Dendritic cell treated with granulocyte-macrophage colony-stimulating factor and Interleukin-4, amounts not matched to agents 40 ng/mL and 50 ng/mL, for 4 days (primary cell): ENCODE results near the gene SDR42E1.

Experiments used
- H3K27ac Mint-ChIP-seq: one replicate; pipeline ENCODE4 v1.8.0; 2022; ENCODE audit warnings: mild to moderate bottlenecking, mixed read lengths
- H3K27me3 Mint-ChIP-seq: one replicate; pipeline ENCODE4 v1.8.0; 2022; ENCODE audit warnings: mild to moderate bottlenecking, mixed read lengths
- H3K36me3 Mint-ChIP-seq: one replicate; pipeline ENCODE4 v1.8.0; 2022; ENCODE audit warnings: low read depth, mixed read lengths
- H3K4me1 Mint-ChIP-seq: one replicate; pipeline ENCODE4 v1.8.0; 2022; ENCODE audit warnings: low read depth, mixed read lengths
- H3K4me3 Mint-ChIP-seq: one replicate; pipeline ENCODE4 v1.8.0; 2022; ENCODE audit warnings: mild to moderate bottlenecking, moderate library complexity, mixed read lengths
- H3K9me3 Mint-ChIP-seq: one replicate; pipeline ENCODE4 v1.8.0; 2022; ENCODE audit warnings: mixed read lengths
- intact Hi-C: fragments of 100-400 bp; cut with micrococcal nuclease; formaldehyde crosslinking; loops from one replicate; pipeline ENCODE4 v1.15.0; 2022

The SDR42E1 gene

DNA sequence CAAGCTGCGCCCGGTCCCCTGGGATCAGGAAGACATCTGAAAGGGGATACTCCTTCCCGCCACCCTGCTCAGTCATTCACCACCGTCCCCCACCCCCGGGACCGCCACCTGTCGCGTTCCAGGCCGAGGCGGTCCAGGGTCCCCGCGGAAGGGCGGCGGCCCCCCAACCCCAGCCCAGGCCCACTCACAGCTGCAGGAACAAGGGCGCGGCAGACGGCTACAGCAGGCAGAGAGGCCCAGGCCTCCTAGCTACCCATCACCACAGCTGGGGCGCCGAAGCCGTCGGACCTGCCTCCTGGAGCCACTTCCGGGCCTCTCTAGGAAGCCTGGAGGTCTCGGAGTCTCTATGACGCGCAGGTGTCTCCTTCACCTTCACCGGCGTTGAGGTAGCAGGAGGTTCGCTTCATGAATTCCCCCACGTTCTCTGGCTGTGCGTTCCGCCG is at the start of gene SDR42E1:
Gene SDR42E1, minus strand, starts transcription at position 272 of the 443 bp plus-strand sequence. CDS start 10,612 bp downstream, outside the sequence.
- peak within 1 kb of the TSS; percentile 39 for H3K4me3 Mint-ChIP-seq
- peaks cover 52% of the 10 kb centered on the region for H3K9me3 Mint-ChIP-seq
- intact Hi-C loops = no loop called here
- peaks cover 9% of the 10 kb centered on the region for H3K4me1 Mint-ChIP-seq
- peaks cover 24% of the 10 kb centered on the region for H3K27me3 Mint-ChIP-seq
- H3K36me3 Mint-ChIP-seq = no peaks in the 10 kb centered on the region
- H3K27ac Mint-ChIP-seq = no peak within 1 kb of the TSS

GRCh38 chr16:82059983-82060421 is 48.7 kb upstream of the SDR42E1 start:
- Mint-ChIP-seq H3K4me1 (no peaks in the 10 kb centered on the region), H3K4me3 (no peak overlapping the region), H3K27ac (no peak overlapping the region), H3K9me3 (no peaks in the 10 kb centered on the region), H3K36me3 (no peaks in the 10 kb centered on the region), H3K27me3 (peaks cover 3% of the 10 kb centered on the region)
- intact Hi-C loops = no loop called here

- Mint-ChIP-seq H3K27ac (no peak overlapping the region), H3K9me3 (no peaks in the 10 kb centered on the region), H3K4me1 (no peaks in the 10 kb centered on the region), H3K4me3 (no peak overlapping the region), H3K27me3 (peaks cover 3% of the 10 kb centered on the region), H3K36me3 (no peaks in the 10 kb centered on the region)
- intact Hi-C loops = no loop called here
These were observed 48.1 kb upstream of the SDR42E1 start for GRCh38 chr16:82059161-82059982.

DNA sequence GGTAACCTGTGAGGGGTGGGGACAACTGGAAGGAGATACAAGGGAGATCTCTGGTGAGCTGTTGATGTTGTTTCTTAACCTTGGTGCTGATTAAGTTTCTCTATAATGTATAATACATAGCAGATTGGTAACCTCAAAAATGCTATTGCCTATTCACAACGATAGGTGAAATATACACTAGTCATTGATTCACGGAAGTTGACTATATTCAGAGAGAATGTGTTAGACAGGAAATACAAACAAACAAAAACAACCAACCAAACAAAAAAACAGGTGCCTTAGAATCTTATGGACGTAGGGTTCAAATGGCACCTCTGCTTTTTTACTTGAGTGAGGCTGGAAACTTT is 45.3 kb upstream of the SDR42E1 start:
- no peaks in the 10 kb centered on the region for H3K36me3 Mint-ChIP-seq
- intact Hi-C loops = no loop called here

DNA sequence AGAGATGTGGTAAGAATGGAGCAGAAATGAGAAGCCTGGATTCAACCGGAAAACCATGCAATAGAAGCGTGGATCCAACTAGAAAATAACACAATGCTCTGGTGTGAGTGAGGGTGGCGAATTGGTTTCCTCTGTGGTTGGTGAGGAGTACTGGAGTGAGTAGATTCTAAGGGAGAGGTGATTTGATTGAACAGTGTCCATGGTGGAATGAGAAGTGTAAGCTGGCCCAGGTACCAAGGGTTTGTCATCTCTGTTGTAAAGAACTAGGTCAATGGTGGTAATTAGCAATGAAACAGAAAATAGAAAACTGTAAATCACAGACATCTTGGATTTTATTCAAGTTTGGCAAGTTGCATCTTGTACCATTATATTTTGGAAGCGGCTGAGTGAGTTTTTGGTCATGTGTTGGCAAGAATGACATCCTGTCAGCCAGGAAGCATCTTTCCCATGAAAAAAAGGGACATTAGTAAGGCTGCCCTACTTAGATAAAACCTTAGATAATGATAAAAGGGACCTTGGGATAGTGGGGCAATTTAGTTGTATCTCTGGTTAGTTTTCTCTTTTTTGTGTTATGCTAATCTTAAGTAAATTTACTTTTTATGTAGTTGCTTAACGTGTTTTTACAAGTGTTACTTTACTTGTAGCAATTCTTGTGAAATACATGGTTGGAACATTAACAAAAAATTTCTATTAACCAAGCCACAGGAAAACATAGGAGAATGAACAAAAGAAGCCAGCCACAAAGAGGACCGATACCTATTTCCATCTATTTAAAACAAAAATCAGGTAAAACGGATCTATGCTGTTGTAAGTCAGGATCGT is 44.7 kb upstream of the SDR42E1 start:
- H3K36me3 Mint-ChIP-seq = no peaks in the 10 kb centered on the region
- peaks cover 5% of the 10 kb centered on the region for H3K27me3 Mint-ChIP-seq
- H3K27ac Mint-ChIP-seq = no peak overlapping the region
- H3K4me1 Mint-ChIP-seq = no peaks in the 10 kb centered on the region
- intact Hi-C loops = no loop called here
- no peak overlapping the region for H3K4me3 Mint-ChIP-seq
- H3K9me3 Mint-ChIP-seq = no peaks in the 10 kb centered on the region

More for the DNA sequence above, 45.3 kb upstream of the SDR42E1 start:
- H3K27me3 Mint-ChIP-seq = peaks cover 5% of the 10 kb centered on the region
- no peak overlapping the region for H3K4me3 Mint-ChIP-seq
- no peaks in the 10 kb centered on the region for H3K9me3 Mint-ChIP-seq
- H3K4me1 Mint-ChIP-seq = no peaks in the 10 kb centered on the region
- no peak overlapping the region for H3K27ac Mint-ChIP-seq

DNA sequence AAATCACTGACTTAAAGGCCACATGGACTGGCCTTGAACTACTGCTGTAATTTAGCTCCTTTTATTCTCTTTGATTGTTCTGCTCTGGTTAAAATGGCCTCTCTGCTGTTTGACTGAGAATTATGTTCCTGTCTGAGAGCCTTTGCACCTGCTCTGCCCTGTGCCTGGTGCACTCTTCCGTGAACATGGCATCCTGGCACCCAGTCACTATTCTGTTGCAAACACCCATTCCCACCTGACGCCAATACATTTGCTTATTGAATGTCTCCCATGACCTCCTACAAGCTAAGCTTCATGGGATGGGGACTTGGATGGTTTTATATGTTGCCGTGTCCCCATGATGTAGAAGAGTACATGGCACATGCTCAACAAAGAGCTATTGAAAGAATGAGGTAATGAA is 43.8 kb upstream of the SDR42E1 start:
- Mint-ChIP-seq H3K9me3 (no peaks in the 10 kb centered on the region), H3K4me3 (no peak overlapping the region), H3K27ac (no peak overlapping the region), H3K27me3 (peaks cover 10% of the 10 kb centered on the region), H3K4me1 (no peaks in the 10 kb centered on the region), H3K36me3 (no peaks in the 10 kb centered on the region)
- intact Hi-C loops = no loop called here

DNA sequence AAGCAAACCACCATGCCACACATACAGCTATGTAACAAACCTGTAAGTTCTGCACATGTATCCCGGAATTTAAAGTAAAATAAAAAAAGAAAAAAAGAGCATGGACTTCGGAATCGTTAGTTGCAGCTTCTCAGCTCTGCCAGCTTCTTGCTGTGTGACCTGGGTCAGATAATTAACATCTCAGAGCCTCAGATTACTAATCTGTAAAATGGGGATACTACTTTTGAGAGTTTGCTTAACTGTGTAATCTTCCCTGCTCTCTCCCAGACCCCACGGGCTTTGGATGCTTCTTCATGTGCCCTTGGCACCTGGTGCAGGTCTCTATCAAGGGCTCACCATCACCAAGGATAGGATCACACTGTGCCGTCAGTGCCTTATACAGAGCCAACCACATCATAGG is 40.4 kb upstream of the SDR42E1 start:
- intact Hi-C loops = no loop called here
- Mint-ChIP-seq H3K4me3 (no peak overlapping the region), H3K4me1 (no peaks in the 10 kb centered on the region), H3K36me3 (no peaks in the 10 kb centered on the region), H3K27me3 (peaks cover 13% of the 10 kb centered on the region), H3K27ac (no peak overlapping the region), H3K9me3 (no peaks in the 10 kb centered on the region)

GRCh38 chr16:82050909-82051357 is 39.7 kb upstream of the SDR42E1 start:
- Mint-ChIP-seq H3K36me3 (no peaks in the 10 kb centered on the region), H3K4me3 (no peak overlapping the region), H3K27me3 (peaks cover 13% of the 10 kb centered on the region), H3K27ac (no peak overlapping the region), H3K4me1 (no peaks in the 10 kb centered on the region), H3K9me3 (no peaks in the 10 kb centered on the region)
- intact Hi-C loops = no loop called here

GRCh38 chr16:82050506-82050905 is 39.2 kb upstream of the SDR42E1 start:
- Mint-ChIP-seq H3K27ac (no peak overlapping the region), H3K4me3 (no peak overlapping the region), H3K27me3 (peaks cover 11% of the 10 kb centered on the region), H3K36me3 (no peaks in the 10 kb centered on the region), H3K4me1 (no peaks in the 10 kb centered on the region), H3K9me3 (no peaks in the 10 kb centered on the region)
- intact Hi-C loops = no loop called here

- Mint-ChIP-seq H3K9me3 (no peaks in the 10 kb centered on the region), H3K36me3 (no peaks in the 10 kb centered on the region), H3K27ac (no peak overlapping the region), H3K27me3 (peaks cover 11% of the 10 kb centered on the region), H3K4me1 (no peaks in the 10 kb centered on the region), H3K4me3 (no peak overlapping the region)
- intact Hi-C loops = no loop called here
These were observed 38.2 kb upstream of the SDR42E1 start for GRCh38 chr16:82049484-82049883.

DNA sequence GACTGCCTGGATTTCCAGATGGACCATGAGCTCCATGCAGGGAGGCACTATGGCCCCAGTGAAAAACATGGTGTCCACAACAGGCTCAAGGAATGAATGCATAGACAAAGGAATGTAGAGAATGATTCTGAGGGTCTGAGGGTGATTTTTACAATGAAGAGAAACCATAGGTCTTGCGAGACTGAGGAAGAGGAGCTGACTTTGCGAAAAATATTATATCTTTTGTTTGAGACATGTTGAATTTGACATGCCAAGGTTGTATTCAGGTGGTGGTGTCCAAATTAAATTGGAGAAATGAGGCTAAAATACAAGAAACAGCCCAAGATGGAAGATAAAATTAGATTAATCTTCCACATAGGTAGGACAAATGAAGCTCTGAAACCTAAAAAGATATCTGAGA is 36.5 kb upstream of the SDR42E1 start:
- intact Hi-C loops = no loop called here
- peaks cover 10% of the 10 kb centered on the region for H3K27me3 Mint-ChIP-seq
- no peaks in the 10 kb centered on the region for H3K36me3 Mint-ChIP-seq
- no peak overlapping the region for H3K27ac Mint-ChIP-seq
- H3K4me3 Mint-ChIP-seq = no peak overlapping the region
- no peaks in the 10 kb centered on the region for H3K9me3 Mint-ChIP-seq
- no peaks in the 10 kb centered on the region for H3K4me1 Mint-ChIP-seq

GRCh38 chr16:82047374-82047773 is 36.1 kb upstream of the SDR42E1 start:
- Mint-ChIP-seq H3K36me3 (no peaks in the 10 kb centered on the region), H3K4me3 (no peak overlapping the region), H3K9me3 (no peaks in the 10 kb centered on the region), H3K4me1 (no peaks in the 10 kb centered on the region), H3K27ac (no peak overlapping the region), H3K27me3 (peaks cover 10% of the 10 kb centered on the region)
- intact Hi-C loops = no loop called here

- intact Hi-C loops = no loop called here
- H3K27me3 Mint-ChIP-seq = peaks cover 10% of the 10 kb centered on the region
- no peaks in the 10 kb centered on the region for H3K36me3 Mint-ChIP-seq
- no peak overlapping the region for H3K27ac Mint-ChIP-seq
- H3K4me3 Mint-ChIP-seq = no peak overlapping the region
- H3K9me3 Mint-ChIP-seq = no peaks in the 10 kb centered on the region
- no peaks in the 10 kb centered on the region for H3K4me1 Mint-ChIP-seq
These were observed 35.7 kb upstream of the SDR42E1 start for GRCh38 chr16:82046941-82047340.

DNA sequence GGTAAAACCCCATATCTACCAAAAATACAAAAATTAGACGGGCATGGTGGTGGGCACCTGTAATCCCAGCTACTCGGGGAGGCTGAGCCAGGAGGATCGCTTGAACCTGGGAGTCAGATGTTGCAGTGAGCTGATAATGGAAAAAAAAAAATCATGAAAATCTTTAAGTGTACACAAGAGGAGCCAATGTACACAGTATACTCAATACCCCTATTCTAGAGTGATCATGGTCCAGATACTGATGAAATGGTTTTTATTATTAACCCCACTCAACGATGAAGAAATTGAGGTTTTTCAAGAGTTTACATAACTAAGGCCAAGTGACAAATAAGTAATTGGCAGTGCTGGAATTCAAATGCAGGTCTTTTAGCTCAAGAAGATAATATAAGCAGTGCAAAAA is 35.3 kb upstream of the SDR42E1 start:
- H3K27ac Mint-ChIP-seq = no peak overlapping the region

More for the DNA sequence above, 35.3 kb upstream of the SDR42E1 start:
- intact Hi-C loops = no loop called here
- Mint-ChIP-seq H3K9me3 (no peaks in the 10 kb centered on the region), H3K36me3 (no peaks in the 10 kb centered on the region), H3K4me1 (no peaks in the 10 kb centered on the region), H3K27me3 (peaks cover 10% of the 10 kb centered on the region), H3K4me3 (no peak overlapping the region)
